SK-N-SH treated with all-trans-retinoic acid at 6 μM for 48 hours (cell line): Measurements from ENCODE around the gene SSNA1.

Source experiments
- ATAC-seq: fragments of 200-7000 bp; cut with Tn5 transposase; 3 replicates; pipeline ENCODE4 v1.9.1; 2020; ENCODE audit warnings: mild to moderate bottlenecking, moderate library complexity
- ARNTL ChIP-seq: fragments of 450-650 bp; formaldehyde crosslinking; IDR thresholded peaks from 2 replicates; pipeline ENCODE4 v1.5.0; 2020; ENCODE audit warnings: low read depth, mild to moderate bottlenecking, moderate library complexity, borderline replicate concordance
- BACH2 ChIP-seq: fragments of 250-450 bp; sonication (Bioruptor Pico); IDR thresholded peaks from 2 replicates; pipeline ENCODE4 v1.9.0; 2021; ENCODE audit warnings: mild to moderate bottlenecking, borderline replicate concordance
- CSDC2 ChIP-seq: fragments of 250-450 bp; sonication (Bioruptor Pico); IDR thresholded peaks from 2 replicates; pipeline ENCODE4 v1.5.0; 2020; ENCODE audit warnings: mild to moderate bottlenecking, moderate library complexity
- ESRRG ChIP-seq: fragments of 250-450 bp; sonication (Bioruptor Pico); IDR thresholded peaks from 2 replicates; pipeline ENCODE4 v1.6.1; 2021; ENCODE audit warnings: mild to moderate bottlenecking
- GLIS3 ChIP-seq: fragments of 250-450 bp; sonication (Bioruptor Pico); IDR thresholded peaks from 2 replicates; pipeline ENCODE4 v1.5.0; 2020; ENCODE audit warnings: mild to moderate bottlenecking, moderate library complexity
- ISL1 ChIP-seq: fragments of 250-450 bp; sonication (Bioruptor Pico); IDR thresholded peaks from 2 replicates; pipeline ENCODE4 v2.1.2; 2022; ENCODE audit warnings: mild to moderate bottlenecking, moderate library complexity
- OSR1 ChIP-seq: fragments of 250-450 bp; sonication (Bioruptor Pico); IDR thresholded peaks from 2 replicates; pipeline ENCODE4 v1.8.0; 2022; ENCODE audit warnings: moderate library complexity, mild to moderate bottlenecking, inconsistent platforms
- PATZ1 ChIP-seq: fragments of 250-450 bp; sonication (Bioruptor Pico); IDR thresholded peaks from 2 replicates; pipeline ENCODE4 v1.8.0; 2020; ENCODE audit warnings: mild to moderate bottlenecking, moderate library complexity, borderline replicate concordance
- POU6F1 ChIP-seq: fragments of 250-450 bp; sonication (Bioruptor Pico); IDR thresholded peaks from 2 replicates; pipeline ENCODE4 v1.8.0; 2021; ENCODE audit warnings: low read depth, mild to moderate bottlenecking, moderate library complexity, borderline replicate concordance
- PPARA ChIP-seq: fragments of 250-450 bp; sonication (Bioruptor Pico); IDR thresholded peaks from 2 replicates; pipeline ENCODE4 v1.5.0; 2020; ENCODE audit warnings: mild to moderate bottlenecking, borderline replicate concordance
- RARB ChIP-seq: fragments of 250-450 bp; sonication (Bioruptor Pico); IDR thresholded peaks from 2 replicates; pipeline ENCODE4 v1.8.0; 2021; ENCODE audit warnings: mild to moderate bottlenecking, moderate library complexity
- SNAI2 ChIP-seq: fragments of 250-450 bp; sonication (Bioruptor Pico); IDR thresholded peaks from 2 replicates; pipeline ENCODE4 v1.5.0; 2020; ENCODE audit warnings: mild to moderate bottlenecking, moderate library complexity
- TCF4 ChIP-seq: fragments of 250-450 bp; sonication (Bioruptor Pico); IDR thresholded peaks from 2 replicates; pipeline ENCODE4 v1.8.0; 2021; ENCODE audit warnings: mild to moderate bottlenecking, moderate library complexity, borderline replicate concordance
- TOX ChIP-seq: fragments of 250-450 bp; sonication (Bioruptor Pico); IDR thresholded peaks from 2 replicates; pipeline ENCODE4 v1.8.0; 2021; ENCODE audit warnings: mild to moderate bottlenecking, moderate library complexity, borderline replicate concordance
- ZC3H10 ChIP-seq: fragments of 250-450 bp; sonication (Bioruptor Pico); IDR thresholded peaks from 2 replicates; pipeline ENCODE4 v1.5.1; 2021; ENCODE audit warnings: mild to moderate bottlenecking, moderate library complexity
- ZFP3 ChIP-seq: fragments of 250-450 bp; sonication (Bioruptor Pico); IDR thresholded peaks from 2 replicates; pipeline ENCODE4 v1.5.0; 2020; ENCODE audit warnings: mild to moderate bottlenecking, moderate library complexity
- ZFP30 ChIP-seq: fragments of 450-650 bp; formaldehyde crosslinking; IDR thresholded peaks from 2 replicates; pipeline ENCODE4 v1.5.0; 2022; ENCODE audit warnings: mild to moderate bottlenecking, moderate library complexity
- ZNF565 ChIP-seq: fragments of 450-650 bp; formaldehyde crosslinking; conservative IDR thresholded peaks from 2 replicates; pipeline ENCODE4 v1.5.0; 2020; ENCODE audit warnings: low read depth, mild to moderate bottlenecking, moderate library complexity
- ZNF70 ChIP-seq: fragments of 450-650 bp; formaldehyde crosslinking; IDR thresholded peaks from 2 replicates; pipeline ENCODE4 v1.5.0; 2020; ENCODE audit warnings: mild to moderate bottlenecking, moderate library complexity
- ZNF8 ChIP-seq: fragments of 450-650 bp; formaldehyde crosslinking; IDR thresholded peaks from 2 replicates; pipeline ENCODE4 v1.5.0; 2020; ENCODE audit warnings: mild to moderate bottlenecking, moderate library complexity
- TF ChIP-seq, protein P1 (sequence below): fragments of 250-450 bp; sonication (Bioruptor Pico); IDR thresholded peaks from 2 replicates; pipeline ENCODE4 v1.5.0; 2020; ENCODE audit warnings: mild to moderate bottlenecking, moderate library complexity
- TF ChIP-seq, protein P2 (sequence below): fragments of 250-450 bp; sonication (Bioruptor Pico); IDR thresholded peaks from 2 replicates; pipeline ENCODE4 v1.5.1; 2020; ENCODE audit warnings: low read depth, mild to moderate bottlenecking, moderate library complexity

SSNA1 gene

GRCh38 chr9:137143459-137143858, 45.0 kb upstream of the SSNA1 start:
- ATAC-seq, result no peak
- TF ChIP-seq SNAI2 (CRISPR knock-in tag), result no peak
- TF ChIP-seq RARB (CRISPR knock-in tag), result no peak
- no peak for TF ChIP-seq ARNTL (CRISPR knock-in tag)
- TF ChIP-seq, protein P1, sequence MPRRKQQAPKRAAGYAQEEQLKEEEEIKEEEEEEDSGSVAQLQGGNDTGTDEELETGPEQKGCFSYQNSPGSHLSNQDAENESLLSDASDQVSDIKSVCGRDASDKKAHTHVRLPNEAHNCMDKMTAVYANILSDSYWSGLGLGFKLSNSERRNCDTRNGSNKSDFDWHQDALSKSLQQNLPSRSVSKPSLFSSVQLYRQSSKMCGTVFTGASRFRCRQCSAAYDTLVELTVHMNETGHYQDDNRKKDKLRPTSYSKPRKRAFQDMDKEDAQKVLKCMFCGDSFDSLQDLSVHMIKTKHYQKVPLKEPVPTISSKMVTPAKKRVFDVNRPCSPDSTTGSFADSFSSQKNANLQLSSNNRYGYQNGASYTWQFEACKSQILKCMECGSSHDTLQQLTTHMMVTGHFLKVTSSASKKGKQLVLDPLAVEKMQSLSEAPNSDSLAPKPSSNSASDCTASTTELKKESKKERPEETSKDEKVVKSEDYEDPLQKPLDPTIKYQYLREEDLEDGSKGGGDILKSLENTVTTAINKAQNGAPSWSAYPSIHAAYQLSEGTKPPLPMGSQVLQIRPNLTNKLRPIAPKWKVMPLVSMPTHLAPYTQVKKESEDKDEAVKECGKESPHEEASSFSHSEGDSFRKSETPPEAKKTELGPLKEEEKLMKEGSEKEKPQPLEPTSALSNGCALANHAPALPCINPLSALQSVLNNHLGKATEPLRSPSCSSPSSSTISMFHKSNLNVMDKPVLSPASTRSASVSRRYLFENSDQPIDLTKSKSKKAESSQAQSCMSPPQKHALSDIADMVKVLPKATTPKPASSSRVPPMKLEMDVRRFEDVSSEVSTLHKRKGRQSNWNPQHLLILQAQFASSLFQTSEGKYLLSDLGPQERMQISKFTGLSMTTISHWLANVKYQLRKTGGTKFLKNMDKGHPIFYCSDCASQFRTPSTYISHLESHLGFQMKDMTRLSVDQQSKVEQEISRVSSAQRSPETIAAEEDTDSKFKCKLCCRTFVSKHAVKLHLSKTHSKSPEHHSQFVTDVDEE (CRISPR knock-in tag), result no peak
- TF ChIP-seq TCF4 (CRISPR knock-in tag), result no peak
- no peak for TF ChIP-seq CSDC2
- TF ChIP-seq PATZ1, result no peak
- TF ChIP-seq ZNF70 (CRISPR knock-in tag), result no peak
- no peak for TF ChIP-seq ZFP3
- TF ChIP-seq ZFP30, result no peak
- no peak for TF ChIP-seq ESRRG (CRISPR knock-in tag)

DNA sequence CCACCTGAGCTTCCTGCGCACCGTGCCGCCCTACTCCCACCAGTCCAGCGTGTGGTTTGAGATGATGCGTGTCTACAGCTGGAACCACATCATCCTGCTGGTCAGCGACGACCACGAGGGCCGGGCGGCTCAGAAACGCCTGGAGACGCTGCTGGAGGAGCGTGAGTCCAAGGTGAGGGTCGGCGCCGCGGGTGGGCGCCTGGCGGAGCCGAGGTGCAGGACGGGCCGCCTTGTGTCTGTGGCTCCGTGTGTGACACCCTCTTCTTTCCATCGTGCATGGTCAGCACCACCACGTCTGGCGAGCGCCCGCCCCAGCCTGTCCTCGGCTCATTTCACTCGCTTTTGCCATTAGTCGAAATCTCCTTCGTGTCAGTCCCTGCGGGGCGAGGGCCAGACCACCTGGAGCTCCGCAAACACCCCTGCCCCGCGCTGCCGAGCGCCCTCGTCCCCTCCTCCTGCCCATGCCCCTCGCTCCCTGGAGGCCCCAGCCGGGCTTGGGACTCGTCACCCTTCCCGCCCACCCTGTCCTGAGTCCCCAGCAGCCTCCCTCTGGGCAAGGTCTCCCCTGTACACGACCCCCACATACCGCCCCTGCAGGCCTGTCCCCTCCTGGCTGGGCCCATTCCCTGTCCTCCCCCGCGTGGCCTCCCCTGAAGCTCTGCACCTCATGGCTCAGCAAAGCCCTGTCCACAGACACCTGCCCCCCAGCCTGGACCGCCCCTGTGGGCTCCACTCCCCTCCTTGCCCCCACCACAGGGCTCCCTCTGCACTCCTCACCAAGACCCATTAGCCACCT, 42.5 kb upstream of the SSNA1 start:
- TF ChIP-seq ZC3H10 (CRISPR knock-in tag) (no peak), POU6F1 (CRISPR knock-in tag) (no peak), ZNF8 (CRISPR knock-in tag) (no peak), PATZ1 (no peak), TOX (CRISPR knock-in tag) (no peak)
- no peak for ATAC-seq

DNA sequence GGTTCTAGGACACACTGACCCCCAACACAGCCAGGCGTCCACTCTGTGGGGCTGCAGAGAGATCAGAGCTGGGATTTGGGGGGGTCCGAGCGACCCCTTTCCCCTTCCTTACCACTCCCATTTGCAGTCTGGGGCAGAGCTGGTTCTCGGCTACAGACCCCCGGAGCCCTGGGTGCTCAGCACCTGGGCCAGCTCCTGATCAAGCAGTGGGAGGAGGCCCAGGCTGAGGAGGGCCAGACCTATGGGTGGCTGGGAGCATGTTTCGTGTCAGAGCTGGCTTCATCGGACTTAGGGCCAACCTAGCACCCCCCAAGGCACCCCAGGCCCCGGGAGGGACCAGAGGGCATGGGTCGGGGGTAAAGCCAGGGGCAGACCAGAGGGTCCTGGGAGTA, 42.0 kb upstream of the SSNA1 start:
- no peak for ATAC-seq
- TF ChIP-seq ESRRG (CRISPR knock-in tag), result no peak
- TF ChIP-seq ZNF70 (CRISPR knock-in tag), result no peak
- TF ChIP-seq ZFP30, result no peak
- TF ChIP-seq ZNF8 (CRISPR knock-in tag), result no peak
- no peak for TF ChIP-seq BACH2 (CRISPR knock-in tag)
- TF ChIP-seq, protein P2, sequence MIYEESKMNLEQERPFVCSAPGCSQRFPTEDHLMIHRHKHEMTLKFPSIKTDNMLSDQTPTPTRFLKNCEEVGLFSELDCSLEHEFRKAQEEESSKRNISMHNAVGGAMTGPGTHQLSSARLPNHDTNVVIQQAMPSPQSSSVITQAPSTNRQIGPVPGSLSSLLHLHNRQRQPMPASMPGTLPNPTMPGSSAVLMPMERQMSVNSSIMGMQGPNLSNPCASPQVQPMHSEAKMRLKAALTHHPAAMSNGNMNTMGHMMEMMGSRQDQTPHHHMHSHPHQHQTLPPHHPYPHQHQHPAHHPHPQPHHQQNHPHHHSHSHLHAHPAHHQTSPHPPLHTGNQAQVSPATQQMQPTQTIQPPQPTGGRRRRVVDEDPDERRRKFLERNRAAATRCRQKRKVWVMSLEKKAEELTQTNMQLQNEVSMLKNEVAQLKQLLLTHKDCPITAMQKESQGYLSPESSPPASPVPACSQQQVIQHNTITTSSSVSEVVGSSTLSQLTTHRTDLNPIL (CRISPR knock-in tag), result no peak
- TF ChIP-seq GLIS3 (CRISPR knock-in tag), result no peak
- TF ChIP-seq, protein P1 (CRISPR knock-in tag), result no peak
- TF ChIP-seq PATZ1, result no peak
- no peak for TF ChIP-seq OSR1 (CRISPR knock-in tag)
- no peak for TF ChIP-seq ZNF565 (CRISPR knock-in tag)
- TF ChIP-seq SNAI2 (CRISPR knock-in tag), result no peak
- TF ChIP-seq TCF4 (CRISPR knock-in tag), result no peak
- TF ChIP-seq PPARA, result no peak
- no peak for TF ChIP-seq ARNTL (CRISPR knock-in tag)
- TF ChIP-seq RARB (CRISPR knock-in tag), result no peak
- TF ChIP-seq TOX (CRISPR knock-in tag), result no peak
- TF ChIP-seq ISL1 (CRISPR knock-in tag), result no peak
- TF ChIP-seq CSDC2, result no peak
